SIG-M5 (cell line): ENCODE results near the gene EIF4A2.

Source experiments
- DNase-seq: peaks from one replicate; lab custom pipeline; 2025; lab: John Stamatoyannopoulos, UW

The EIF4A2 gene

GRCh38 chr3:186783058-186783730, at the start of gene EIF4A2:
TSS of gene EIF4A2 (plus strand) at chr3:186783577. CDS start at chr3:186783611, 34 bp downstream.
- DNase-seq: peak; percentile 69

GRCh38 chr3:186742618-186743380, 40.6 kb upstream of the EIF4A2 start:
- no peak for DNase-seq

- DNase-seq: no peak
Observed at GRCh38 chr3:186743666-186744065, 39.7 kb upstream of the EIF4A2 start.

- DNase-seq: peak; percentile 90
Observed at GRCh38 chr3:186746008-186746407, 37.4 kb upstream of the EIF4A2 start.

- no peak for DNase-seq
Observed at GRCh38 chr3:186750316-186750715, 33.1 kb upstream of the EIF4A2 start.

GRCh38 chr3:186751480-186751879, 31.9 kb upstream of the EIF4A2 start:
- DNase-seq: no peak

- no peak for DNase-seq
Observed at GRCh38 chr3:186754006-186754405, 29.4 kb upstream of the EIF4A2 start.

- DNase-seq: no peak
Observed at GRCh38 chr3:186754871-186755270, 28.5 kb upstream of the EIF4A2 start.

GRCh38 chr3:186757214-186757613, 26.2 kb upstream of the EIF4A2 start:
- DNase-seq: no peak

- DNase-seq: no peak
Observed at GRCh38 chr3:186757686-186758220, 25.6 kb upstream of the EIF4A2 start.

- DNase-seq: no peak
Observed at GRCh38 chr3:186759231-186759930, 24.0 kb upstream of the EIF4A2 start.

- no peak for DNase-seq
Observed at GRCh38 chr3:186760141-186760833, 23.1 kb upstream of the EIF4A2 start.

- DNase-seq: no peak
Observed at GRCh38 chr3:186760897-186761447, 22.4 kb upstream of the EIF4A2 start.

GRCh38 chr3:186772281-186772694, 11.1 kb upstream of the EIF4A2 start:
- DNase-seq: no peak

GRCh38 chr3:186772701-186773417, 10.5 kb upstream of the EIF4A2 start:
- DNase-seq: no peak

- DNase-seq: no peak
Observed at GRCh38 chr3:186775999-186776398, 7.4 kb upstream of the EIF4A2 start.

GRCh38 chr3:186779204-186779603, 4.2 kb upstream of the EIF4A2 start:
- no peak for DNase-seq

GRCh38 chr3:186782542-186783057, 777 bp upstream of the EIF4A2 start:
- DNase-seq: no peak

- no peak for DNase-seq
Observed at GRCh38 chr3:186783731-186784515, 546 bp downstream of the EIF4A2 start.
